Smooth muscle cell (in vitro differentiated cells): ENCODE data around the gene MMP20. TPM values are rescaled to one million over a fixed set of nuclear protein-coding genes. Genes with fewer than 3 reads are reported as not detected.

Experiments
- DNase-seq: peaks from one replicate; lab custom pipeline; 2025; ENCODE audit not compliant: unreplicated experiment; lab: John Stamatoyannopoulos, UW
- H2AFZ ChIP-seq: fragments of 200-600 bp; sonication (generic); 2 replicates; pipeline ENCODE4 v1.6.0; 2016; ENCODE audit warnings: antibody characterized with exemption, low read depth, mild to moderate bottlenecking
- H3F3A ChIP-seq: fragments of 200-600 bp; sonication (generic); 2 replicates; pipeline ENCODE4 v1.6.0; 2017; ENCODE audit warnings: antibody characterized with exemption, low read depth
- H3K27ac ChIP-seq: fragments of 200-600 bp; sonication (generic); 2 replicates; pipeline ENCODE4 v1.5.1; 2016; ENCODE audit warnings: low read depth, mild to moderate bottlenecking
- H3K27me3 ChIP-seq: fragments of 200-600 bp; sonication (generic); 2 replicates; pipeline ENCODE4 v1.6.1; 2016; ENCODE audit warnings: low read depth, mild to moderate bottlenecking
- H3K36me3 ChIP-seq: fragments of 200-600 bp; sonication (generic); 2 replicates; pipeline ENCODE4 v1.5.1; 2016; ENCODE audit warnings: low read depth
- H3K4me1 ChIP-seq: fragments of 200-600 bp; sonication (generic); 2 replicates; pipeline ENCODE4 v1.5.1; 2016; ENCODE audit warnings: low read depth
- H3K4me2 ChIP-seq: fragments of 200-600 bp; sonication (generic); 2 replicates; pipeline ENCODE4 v1.6.0; 2016; ENCODE audit warnings: mild to moderate bottlenecking
- H3K4me3 ChIP-seq: fragments of 200-600 bp; sonication (generic); 2 replicates; pipeline ENCODE4 v1.5.1; 2016; ENCODE audit warnings: mild to moderate bottlenecking
- H3K79me2 ChIP-seq: fragments of 200-600 bp; sonication (generic); 2 replicates; pipeline ENCODE4 v1.6.0; 2016; ENCODE audit warnings: low read depth, mild to moderate bottlenecking
- H3K9ac ChIP-seq: fragments of 200-600 bp; sonication (generic); 2 replicates; pipeline ENCODE4 v1.6.0; 2016; ENCODE audit warnings: low read depth
- H3K9me3 ChIP-seq: fragments of 200-600 bp; sonication (generic); replicated peaks from 2 replicates; pipeline ENCODE4 v1.5.1; 2016; ENCODE audit warnings: low read depth
- H4K20me1 ChIP-seq: fragments of 200-600 bp; sonication (generic); 2 replicates; pipeline ENCODE4 v1.6.0; 2016; ENCODE audit warnings: low read depth
- WGBS: methylation state at CpG from one replicate; pipeline ENCODE4 v1.1.7; 2016; ENCODE audit warnings: low lambda C conversion rate; 5-methylcytosine and 5-hydroxymethylcytosine counted together
- polyA plus RNA-seq: library from polyadenylated mRNA; unstranded; fragments of >200 nt; fragmentation: Nextera tagmentation; extraction: Ambion mirVana; gene quantifications from 2 replicates; pipeline ENCODE4 v1.2.1, GENCODE V29; 2016
- total RNA-seq: library from RNA; depleted of rRNA; stranded (reverse); fragments of >200 nt; gene quantifications from 2 replicates; pipeline ENCODE4 v1.2.3, GENCODE V29; 2014
- TF ChIP-seq, protein P1 (sequence below): fragments of 200-600 bp; sonication (generic); IDR thresholded peaks from 2 replicates; pipeline ENCODE4 v1.5.1; 2017; ENCODE audit warnings: borderline replicate concordance, mild to moderate bottlenecking, antibody characterized with exemption; ENCODE audit not compliant: insufficient read depth, poor library complexity, severe bottlenecking

MMP20 gene
- total and polyA plus RNA-seq, 2 experiments from 2014 or later, result 0.49 to 0.87 TPM

DNA sequence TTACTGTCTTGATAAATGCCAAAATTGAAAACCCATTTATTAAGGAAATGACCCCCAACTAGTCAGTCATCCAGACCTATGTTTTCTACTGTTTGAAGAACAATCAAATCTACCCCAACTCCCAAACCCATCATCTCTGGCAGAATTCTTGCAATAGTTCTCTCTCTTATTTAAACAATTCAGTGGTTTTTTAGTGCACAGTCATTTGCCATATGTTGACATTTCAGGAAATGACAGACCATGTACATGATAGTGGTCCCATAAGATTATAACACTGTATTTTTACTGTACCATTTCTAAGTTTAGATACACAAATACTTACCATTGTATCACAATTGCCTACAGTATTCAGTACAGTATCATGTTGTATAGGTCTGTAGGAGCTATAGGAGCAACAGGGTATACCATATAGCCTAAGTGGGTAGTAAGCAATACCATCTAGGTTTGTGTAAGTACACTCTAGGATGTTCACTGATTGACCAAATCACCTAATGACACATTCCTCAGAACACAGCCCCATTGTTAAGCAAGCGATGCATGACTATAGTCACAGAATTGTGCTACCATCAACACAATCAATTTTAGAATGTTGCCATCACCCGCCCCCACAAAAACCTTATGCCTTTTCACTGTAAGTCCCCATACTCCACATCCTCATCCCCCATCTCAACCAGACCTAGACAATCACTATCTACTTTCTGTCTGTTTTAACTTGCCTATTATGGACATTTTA, 41.8 kb downstream of the MMP20 start:
- H3K4me1 ChIP-seq, result no peaks in the 10 kb centered on the region
- H3K27me3 ChIP-seq, result no peaks in the 10 kb centered on the region
- H3F3A ChIP-seq, result no peaks in the 10 kb centered on the region
- H3K9me3 ChIP-seq, result no peaks in the 10 kb centered on the region
- no peaks in the 10 kb centered on the region for H4K20me1 ChIP-seq
- H3K36me3 ChIP-seq, result no peaks in the 10 kb centered on the region
- H2AFZ ChIP-seq, result no peak overlapping the region
- H3K4me2 ChIP-seq, result no peak overlapping the region
- WGBS, result 93% methylated on average over 2 of the region's 2 CpGs
- no peak for DNase-seq
- H3K4me3 ChIP-seq, result no peak overlapping the region
- H3K9ac ChIP-seq, result no peak overlapping the region
- H3K79me2 ChIP-seq, result no peaks in the 10 kb centered on the region
- TF ChIP-seq, protein P1, sequence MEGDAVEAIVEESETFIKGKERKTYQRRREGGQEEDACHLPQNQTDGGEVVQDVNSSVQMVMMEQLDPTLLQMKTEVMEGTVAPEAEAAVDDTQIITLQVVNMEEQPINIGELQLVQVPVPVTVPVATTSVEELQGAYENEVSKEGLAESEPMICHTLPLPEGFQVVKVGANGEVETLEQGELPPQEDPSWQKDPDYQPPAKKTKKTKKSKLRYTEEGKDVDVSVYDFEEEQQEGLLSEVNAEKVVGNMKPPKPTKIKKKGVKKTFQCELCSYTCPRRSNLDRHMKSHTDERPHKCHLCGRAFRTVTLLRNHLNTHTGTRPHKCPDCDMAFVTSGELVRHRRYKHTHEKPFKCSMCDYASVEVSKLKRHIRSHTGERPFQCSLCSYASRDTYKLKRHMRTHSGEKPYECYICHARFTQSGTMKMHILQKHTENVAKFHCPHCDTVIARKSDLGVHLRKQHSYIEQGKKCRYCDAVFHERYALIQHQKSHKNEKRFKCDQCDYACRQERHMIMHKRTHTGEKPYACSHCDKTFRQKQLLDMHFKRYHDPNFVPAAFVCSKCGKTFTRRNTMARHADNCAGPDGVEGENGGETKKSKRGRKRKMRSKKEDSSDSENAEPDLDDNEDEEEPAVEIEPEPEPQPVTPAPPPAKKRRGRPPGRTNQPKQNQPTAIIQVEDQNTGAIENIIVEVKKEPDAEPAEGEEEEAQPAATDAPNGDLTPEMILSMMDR, result no peak
- H3K27ac ChIP-seq, result no peak overlapping the region

DNA sequence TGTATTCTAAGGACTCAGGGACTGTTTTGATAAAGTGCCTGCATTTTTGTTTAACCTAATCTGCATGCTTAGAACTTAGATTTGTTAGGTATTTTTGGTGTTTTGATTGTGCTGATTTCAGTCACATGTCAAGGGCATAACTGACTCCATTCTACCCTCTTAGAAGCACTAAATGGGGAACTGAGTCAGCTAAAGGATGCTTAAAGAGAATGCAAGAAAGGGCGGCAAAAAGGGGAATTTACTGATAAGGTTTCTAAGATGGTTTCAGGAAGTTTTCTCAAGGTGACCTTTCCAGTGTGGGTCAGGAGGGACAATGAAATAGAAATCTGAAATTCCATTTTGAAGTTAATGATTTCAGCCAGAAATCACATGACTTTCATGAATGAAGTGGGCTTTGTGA, 43.0 kb downstream of the MMP20 start:
- no peaks in the 10 kb centered on the region for H4K20me1 ChIP-seq
- H3K27me3 ChIP-seq, result no peaks in the 10 kb centered on the region
- no peaks in the 10 kb centered on the region for H3K79me2 ChIP-seq
- 100% methylated on average over 1 of the region's 1 CpG for WGBS
- H3K27ac ChIP-seq, result no peak overlapping the region
- no peak overlapping the region for H2AFZ ChIP-seq
- no peaks in the 10 kb centered on the region for H3K9me3 ChIP-seq
- H3K4me2 ChIP-seq, result no peak overlapping the region
- H3K36me3 ChIP-seq, result no peaks in the 10 kb centered on the region
- no peak overlapping the region for H3K4me3 ChIP-seq
- H3F3A ChIP-seq, result no peaks in the 10 kb centered on the region
- no peak overlapping the region for H3K9ac ChIP-seq
- no peak for DNase-seq
- no peaks in the 10 kb centered on the region for H3K4me1 ChIP-seq
- TF ChIP-seq, protein P1, result no peak

- Histone ChIP-seq H3K79me2 (no peaks in the 10 kb centered on the region), H3K4me1 (no peaks in the 10 kb centered on the region), H3K9ac (no peak overlapping the region), H3K4me2 (no peak overlapping the region), H3K9me3 (no peaks in the 10 kb centered on the region), H3K27me3 (no peaks in the 10 kb centered on the region), H3K36me3 (no peaks in the 10 kb centered on the region), H3F3A (no peaks in the 10 kb centered on the region), H4K20me1 (no peaks in the 10 kb centered on the region), H3K4me3 (no peak overlapping the region), H2AFZ (no peak overlapping the region), H3K27ac (no peak overlapping the region)
- TF ChIP-seq, protein P1, result no peak
- 86% methylated on average over 4 of the region's 4 CpGs for WGBS
- no peak for DNase-seq
Measured at GRCh38 chr11:102581066-102581465, 44.1 kb downstream of the MMP20 start.
